Peyer's patch (tissue), 4 donors: ENCODE measurements around the gene F5. TPM values are rescaled to one million over a fixed set of nuclear protein-coding genes. Genes with fewer than 3 reads are reported as not detected.

ENCODE experiments used
- DNase-seq, 3 donors: peaks; one replicate each; pipeline ENCODE4 v3.0.0-alpha.2; 2017 to 2019
- H3K27ac ChIP-seq, 4 donors: fragments of 200-600 bp; sonication (generic); one replicate each; pipeline ENCODE4 v1.5.1; 2016 to 2019
- H3K27me3 ChIP-seq, 2 donors: fragments of 200-600 bp; sonication (generic); one replicate each; pipeline ENCODE4 v1.5.1; 2019
- H3K36me3 ChIP-seq, 3 donors: fragments of 200-600 bp; sonication (generic); one replicate each; pipeline ENCODE4 v1.5.1; 2016 to 2019
- H3K4me1 ChIP-seq, 4 donors: fragments of 200-600 bp; sonication (generic); one replicate each; pipeline ENCODE4 v1.5.1; 2016 to 2019
- H3K4me3 ChIP-seq, 4 donors: fragments of 200-600 bp; sonication (generic); 1 replicate in 3 of 4; 2 replicates in 1 of 4; pipeline ENCODE4 v1.5.1; 2016 to 2019; ENCODE audit warnings: mild to moderate bottlenecking in 1 of 4
- H3K9me3 ChIP-seq, 4 donors: fragments of 200-600 bp; sonication (generic); one replicate each; pipeline ENCODE4 v1.5.1; 2016 to 2019; ENCODE audit warnings: mild to moderate bottlenecking in 1 of 4
- CTCF ChIP-seq, 6 experiments: fragments of 450-650 bp in 4 of 6; fragments of 200-600 bp in 2 of 6; sonication (generic) in 1 of 6; IDR thresholded peaks; one replicate each; pipeline ENCODE4 v1.5.1; 2017 to 2019; ENCODE audit warnings: antibody characterized with exemption in 6 of 6, mild to moderate bottlenecking in 3 of 6, moderate library complexity in 1 of 6
- POLR2A ChIP-seq, 2 donors: fragments of 450-650 bp; IDR thresholded peaks; one replicate each; pipeline ENCODE4 v1.5.1; 2017; ENCODE audit warnings: antibody characterized with exemption in 2 of 2, mild to moderate bottlenecking in 2 of 2, moderate library complexity in 2 of 2
- total RNA-seq, 4 donors: library from RNA; depleted of rRNA; stranded (reverse); fragments of >200 nt; gene quantifications; one replicate each; pipeline ENCODE4 v1.1.0, GENCODE V29; 2016

The F5 gene
- total RNA-seq = under 1 TPM in 3 of 4 donors, not detected in 1; 0.18 to 0.80 (median 0.28) TPM

DNA sequence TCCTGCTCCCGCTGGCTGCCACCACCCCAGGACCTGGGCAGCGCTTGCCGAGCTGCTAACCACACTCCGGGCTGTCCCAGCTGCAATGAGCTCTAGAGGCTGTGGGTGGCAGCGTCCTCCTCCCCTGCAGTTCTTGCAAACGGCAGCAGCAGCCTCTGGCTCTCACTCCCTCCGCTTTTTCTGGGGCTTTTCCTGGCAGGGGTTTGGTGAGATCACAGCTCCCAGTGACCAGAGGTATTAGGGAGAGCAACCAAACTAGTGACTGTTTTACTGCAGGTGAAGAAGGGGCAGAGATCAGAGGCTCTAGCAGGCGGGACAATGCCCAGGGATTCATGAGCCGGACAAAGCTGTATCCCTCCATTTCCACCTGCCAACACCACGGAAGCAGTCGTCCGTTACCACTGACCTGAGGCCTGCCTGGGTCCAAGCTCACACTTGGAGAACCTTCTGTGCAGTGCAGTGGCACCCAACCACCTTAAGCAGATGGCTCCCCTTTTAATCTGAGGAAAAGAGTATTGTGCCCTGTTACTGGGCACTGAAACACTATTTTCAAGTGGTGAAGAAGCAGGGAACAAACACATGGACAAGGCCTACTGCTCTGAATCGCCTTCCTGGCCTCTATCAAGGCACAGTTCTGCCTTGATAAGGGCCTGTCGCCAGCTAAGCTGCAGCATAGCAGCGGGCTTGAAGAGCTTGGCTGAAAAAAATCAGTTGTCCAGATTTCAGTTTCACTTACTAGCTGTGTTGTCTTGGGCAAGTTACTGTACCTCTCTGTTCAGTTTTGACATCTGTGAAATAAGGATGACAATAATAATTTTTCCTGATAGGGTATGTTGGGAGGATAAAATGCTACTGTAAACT, at the start of gene F5:
Gene F5 (minus strand): TSS at position 87 of the 861 bp plus-strand sequence. CDS start 95 bp downstream, outside the sequence.
- Histone ChIP-seq H3K4me3 (peak within 1 kb of the TSS in 3 of 4 donors; percentile 19 to 28 (median 26)), H3K4me1 (peaks cover 0 to 3% (median 0%) of the 10 kb centered on the region in 4 donors), H3K27me3 (no peaks in the 10 kb centered on the region), H3K9me3 (no peaks in the 10 kb centered on the region), H3K36me3 (no peaks in the 10 kb centered on the region), H3K27ac (peak within 1 kb of the TSS in 1 of 4 donors; percentile 1)
- peak; percentile 53 to 82 (median 79) for DNase-seq
- TF ChIP-seq CTCF (IDR thresholded peaks at IDR 0.05) (peak in 5 of 6 experiments; percentile 13 to 63 (median 55)), POLR2A (IDR thresholded peaks at IDR 0.05) (no peak)

- no peaks in the 10 kb centered on the region for H3K4me1 ChIP-seq
- H3K27me3 ChIP-seq = no peaks in the 10 kb centered on the region
- no peaks in the 10 kb centered on the region for H3K36me3 ChIP-seq
- no peak for TF ChIP-seq CTCF (IDR thresholded peaks at IDR 0.05)
- TF ChIP-seq POLR2A (IDR thresholded peaks at IDR 0.05) = no peak
- no peak overlapping the region for H3K27ac ChIP-seq
- H3K4me3 ChIP-seq = no peak overlapping the region
- no peak for DNase-seq
- H3K9me3 ChIP-seq = peaks cover 0 to 9% (median 3%) of the 10 kb centered on the region in 4 donors
These were observed 48.6 kb upstream of the F5 start for GRCh38 chr1:169634877-169635276.

GRCh38 chr1:169634145-169634544, 47.9 kb upstream of the F5 start:
- no peak for DNase-seq
- H3K4me1 ChIP-seq = no peaks in the 10 kb centered on the region
- H3K36me3 ChIP-seq = no peaks in the 10 kb centered on the region
- H3K9me3 ChIP-seq = peaks cover 0 to 9% (median 3%) of the 10 kb centered on the region in 4 donors
- H3K4me3 ChIP-seq = no peak overlapping the region
- H3K27ac ChIP-seq = no peak overlapping the region
- H3K27me3 ChIP-seq = no peaks in the 10 kb centered on the region
- TF ChIP-seq POLR2A (IDR thresholded peaks at IDR 0.05) (no peak), CTCF (IDR thresholded peaks at IDR 0.05) (no peak)

GRCh38 chr1:169631249-169631648, 45.0 kb upstream of the F5 start:
- Histone ChIP-seq H3K27ac (no peak overlapping the region), H3K36me3 (no peaks in the 10 kb centered on the region), H3K4me1 (no peaks in the 10 kb centered on the region), H3K4me3 (no peak overlapping the region), H3K27me3 (no peaks in the 10 kb centered on the region), H3K9me3 (peaks cover 0 to 9% (median 3%) of the 10 kb centered on the region in 4 donors)
- TF ChIP-seq CTCF (IDR thresholded peaks at IDR 0.05) (no peak), POLR2A (IDR thresholded peaks at IDR 0.05) (no peak)
- DNase-seq = no peak

- Histone ChIP-seq H3K4me3 (no peak within 1 kb of the TSS), H3K36me3 (no peaks in the 10 kb centered on the region), H3K27me3 (no peaks in the 10 kb centered on the region), H3K9me3 (peaks cover 0 to 9% (median 3%) of the 10 kb centered on the region in 4 donors), H3K27ac (no peak within 1 kb of the TSS), H3K4me1 (no peaks in the 10 kb centered on the region)
- no peak for DNase-seq
- TF ChIP-seq POLR2A (IDR thresholded peaks at IDR 0.05) (no peak), CTCF (IDR thresholded peaks at IDR 0.05) (no peak)
These were observed 43.7 kb upstream of the F5 start, which contains the start of gene SELP for GRCh38 chr1:169630006-169630405. SELP (minus strand) TSS chr1:169630124; CDS start chr1:169630074, 50 bp downstream.
